Uterus (tissue), 2 donors: ENCODE measurements around the gene PSMD12.

ENCODE experiments used
- POLR2A ChIP-seq, 2 donors: fragments of 450-650 bp; IDR thresholded peaks; one replicate each; pipeline ENCODE4 v1.6.1; 2016; ENCODE audit warnings: antibody characterized with exemption in 2 of 2, mild to moderate bottlenecking in 1 of 2, moderate library complexity in 1 of 2
- TF ChIP-seq, protein P1 (sequence below), 4 experiments: fragments of 200-600 bp in 2 of 4; fragments of 450-650 bp in 2 of 4; sonication (generic) in 2 of 4; IDR thresholded peaks; one replicate each; pipeline ENCODE4 v1.5.1; 2016 to 2019; ENCODE audit warnings: antibody characterized with exemption in 4 of 4, mild to moderate bottlenecking in 2 of 4, moderate library complexity in 1 of 4

DNA sequence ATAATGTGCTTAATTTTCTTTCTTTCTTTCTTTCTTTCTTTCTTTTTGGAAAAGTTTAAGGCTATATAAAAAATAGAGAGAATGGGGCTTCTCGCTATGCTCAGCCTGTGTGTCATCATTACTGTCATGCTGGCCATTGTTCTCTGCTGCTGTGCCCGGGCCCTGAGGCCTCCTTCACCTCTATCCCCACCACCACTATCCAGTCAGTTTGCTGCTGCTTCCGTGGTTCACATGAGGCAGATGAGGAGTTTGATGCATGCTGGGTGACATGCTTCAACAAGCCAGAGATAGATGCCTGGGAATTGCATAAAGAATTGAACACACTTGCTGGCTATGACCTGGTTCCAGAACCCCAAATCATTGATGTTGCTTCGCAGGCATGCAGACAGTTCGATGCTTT lies 47.0 kb upstream of the PSMD12 start:
- TF ChIP-seq, protein P1, sequence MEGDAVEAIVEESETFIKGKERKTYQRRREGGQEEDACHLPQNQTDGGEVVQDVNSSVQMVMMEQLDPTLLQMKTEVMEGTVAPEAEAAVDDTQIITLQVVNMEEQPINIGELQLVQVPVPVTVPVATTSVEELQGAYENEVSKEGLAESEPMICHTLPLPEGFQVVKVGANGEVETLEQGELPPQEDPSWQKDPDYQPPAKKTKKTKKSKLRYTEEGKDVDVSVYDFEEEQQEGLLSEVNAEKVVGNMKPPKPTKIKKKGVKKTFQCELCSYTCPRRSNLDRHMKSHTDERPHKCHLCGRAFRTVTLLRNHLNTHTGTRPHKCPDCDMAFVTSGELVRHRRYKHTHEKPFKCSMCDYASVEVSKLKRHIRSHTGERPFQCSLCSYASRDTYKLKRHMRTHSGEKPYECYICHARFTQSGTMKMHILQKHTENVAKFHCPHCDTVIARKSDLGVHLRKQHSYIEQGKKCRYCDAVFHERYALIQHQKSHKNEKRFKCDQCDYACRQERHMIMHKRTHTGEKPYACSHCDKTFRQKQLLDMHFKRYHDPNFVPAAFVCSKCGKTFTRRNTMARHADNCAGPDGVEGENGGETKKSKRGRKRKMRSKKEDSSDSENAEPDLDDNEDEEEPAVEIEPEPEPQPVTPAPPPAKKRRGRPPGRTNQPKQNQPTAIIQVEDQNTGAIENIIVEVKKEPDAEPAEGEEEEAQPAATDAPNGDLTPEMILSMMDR (IDR thresholded peaks at IDR 0.05), result no peak
- TF ChIP-seq POLR2A (IDR thresholded peaks at IDR 0.05), result no peak
